Measurements from ENCODE around the gene GATD1.

The GATD1 gene

GRCh38 chr11:778976-779954 is 2.0 kb upstream of the GATD1 start:
- Histone ChIP-seq H3K4me3 (replicated peaks; ENCODE audit: low read depth, low read length) (no peak overlapping the region), H3K36me3 (ENCODE audit: control insufficient read depth, insufficient read depth, low read length) (peaks cover 1% of the 10 kb centered on the region), H3K27me3 (replicated peaks; ENCODE audit: control insufficient read depth, insufficient read depth, low read length) (no peaks in the 10 kb centered on the region)
- no peak for TF ChIP-seq CTCF (IDR thresholded peaks at IDR 0.05; ENCODE audit: insufficient read depth, low read length, poor library complexity, severe bottlenecking)
- DNase-seq (ENCODE audit: extremely low read depth, insufficient read length) = no peak

- no peaks in the 10 kb centered on the region for H3K27me3 ChIP-seq (replicated peaks; ENCODE audit: control insufficient read depth, insufficient read depth, low read length)
- H3K4me3 ChIP-seq (replicated peaks; ENCODE audit: low read depth, low read length) = peak overlapping the region; percentile 90
- DNase-seq (ENCODE audit: extremely low read depth, insufficient read length) = peak; percentile 63
- peaks cover 5% of the 10 kb centered on the region for H3K36me3 ChIP-seq (ENCODE audit: control insufficient read depth, insufficient read depth, low read length)
- peak; percentile 16 for TF ChIP-seq CTCF (IDR thresholded peaks at IDR 0.05; ENCODE audit: insufficient read depth, low read length, poor library complexity, severe bottlenecking)
These were observed 563 bp downstream of the GATD1 start for GRCh38 chr11:776561-777287.

- H3K4me3 ChIP-seq (replicated peaks; ENCODE audit: low read depth, low read length) = peak overlapping the region; percentile 90
- DNase-seq (ENCODE audit: extremely low read depth, insufficient read length) = no peak
- H3K36me3 ChIP-seq (ENCODE audit: control insufficient read depth, insufficient read depth, low read length) = peaks cover 8% of the 10 kb centered on the region
- TF ChIP-seq CTCF (IDR thresholded peaks at IDR 0.05; ENCODE audit: insufficient read depth, low read length, poor library complexity, severe bottlenecking) = no peak
- no peaks in the 10 kb centered on the region for H3K27me3 ChIP-seq (replicated peaks; ENCODE audit: control insufficient read depth, insufficient read depth, low read length)
These were observed 1.1 kb downstream of the GATD1 start for GRCh38 chr11:776263-776560.

GRCh38 chr11:774873-775592 is 2.3 kb downstream of the GATD1 start:
- TF ChIP-seq CTCF (IDR thresholded peaks at IDR 0.05; ENCODE audit: insufficient read depth, low read length, poor library complexity, severe bottlenecking) = no peak
- H3K27me3 ChIP-seq (replicated peaks; ENCODE audit: control insufficient read depth, insufficient read depth, low read length) = no peaks in the 10 kb centered on the region
- H3K36me3 ChIP-seq (ENCODE audit: control insufficient read depth, insufficient read depth, low read length) = peaks cover 12% of the 10 kb centered on the region
- H3K4me3 ChIP-seq (replicated peaks; ENCODE audit: low read depth, low read length) = no peak overlapping the region
- no peak for DNase-seq (ENCODE audit: extremely low read depth, insufficient read length)

- H3K27me3 ChIP-seq (replicated peaks; ENCODE audit: control insufficient read depth, insufficient read depth, low read length) = no peaks in the 10 kb centered on the region
- no peak for DNase-seq (ENCODE audit: extremely low read depth, insufficient read length)
- H3K4me3 ChIP-seq (replicated peaks; ENCODE audit: low read depth, low read length) = no peak overlapping the region
- peaks cover 13% of the 10 kb centered on the region for H3K36me3 ChIP-seq (ENCODE audit: control insufficient read depth, insufficient read depth, low read length)
- TF ChIP-seq CTCF (IDR thresholded peaks at IDR 0.05; ENCODE audit: insufficient read depth, low read length, poor library complexity, severe bottlenecking) = no peak
These were observed 3.5 kb downstream of the GATD1 start for GRCh38 chr11:773830-774229.
